SU-DHL-6 (cell line): ENCODE results near the gene ELFN2.
A peak's percentile ranks its signal among the peaks of the same experiment; 100 is the strongest.

Source experiments
- H2AFZ ChIP-seq: fragments of 200-600 bp; sonication (generic); 2 replicates; pipeline ENCODE4 v1.6.1; 2014; ENCODE audit warnings: low read depth, mild to moderate bottlenecking, moderate library complexity, mixed read lengths, antibody characterized with exemption, low read length; ENCODE audit not compliant: severe bottlenecking
- H3F3A ChIP-seq: fragments of 200-600 bp; shearing (Covaris generic); 2 replicates; pipeline ENCODE4 v1.6.0; 2016; ENCODE audit warnings: antibody characterized with exemption, mild to moderate bottlenecking; ENCODE audit not compliant: insufficient read depth
- H3K27ac ChIP-seq: fragments of 200-600 bp; sonication (generic); 2 replicates; pipeline ENCODE4 v1.5.1; 2016; ENCODE audit warnings: low read depth, mild to moderate bottlenecking, low read length, moderate library complexity, mixed read lengths
- H3K27me3 ChIP-seq: fragments of 200-600 bp; sonication (generic), shearing (Covaris generic); 2 replicates; pipeline ENCODE4 v1.6.0; 2014; ENCODE audit warnings: mild to moderate bottlenecking, low read length
- H3K36me3 ChIP-seq: fragments of 200-600 bp; sonication (generic); 2 replicates; pipeline ENCODE4 v1.6.1; 2014; ENCODE audit warnings: mild to moderate bottlenecking, low read length, mixed read lengths
- H3K4me2 ChIP-seq: fragments of 300-600, 200-600 bp; shearing (Covaris generic), sonication (generic); 2 replicates; pipeline ENCODE4 v1.6.0; 2014; ENCODE audit warnings: low read length, low read depth, mild to moderate bottlenecking; ENCODE audit not compliant: poor library complexity, severe bottlenecking
- H3K4me3 ChIP-seq: fragments of 200-600 bp; sonication (generic); 2 replicates; pipeline ENCODE4 v1.5.1; 2014; ENCODE audit warnings: antibody characterized with exemption, low read length, mild to moderate bottlenecking, mixed read lengths; ENCODE audit not compliant: insufficient read depth, poor library complexity, severe bottlenecking
- H3K79me2 ChIP-seq: fragments of 200-600 bp; sonication (generic); 2 replicates; pipeline ENCODE4 v1.6.1; 2014; ENCODE audit warnings: mild to moderate bottlenecking, low read length, moderate library complexity; ENCODE audit not compliant: insufficient read depth
- H3K9ac ChIP-seq: fragments of 200-600 bp; sonication (generic); 2 replicates; pipeline ENCODE4 v1.7.0; 2014; ENCODE audit warnings: mild to moderate bottlenecking, low read length
- H3K9me2 ChIP-seq: fragments of 200-600 bp; sonication (generic); replicated peaks from 2 replicates; pipeline ENCODE4 v1.6.1; 2014; ENCODE audit warnings: low read length; ENCODE audit not compliant: insufficient read depth
- H3K9me3 ChIP-seq: fragments of 200-600 bp; sonication (generic); 2 replicates; pipeline ENCODE4 v1.6.1; 2014; ENCODE audit warnings: low read length, mixed read lengths; ENCODE audit not compliant: insufficient read depth
- H4K20me1 ChIP-seq: fragments of 200-600 bp; sonication (generic); 2 replicates; pipeline ENCODE4 v1.6.1; 2014; ENCODE audit warnings: low read depth, mild to moderate bottlenecking, antibody characterized with exemption, low read length, moderate library complexity, mixed read lengths
- EZH2phosphoT487 ChIP-seq: fragments of 200-600 bp; sonication (generic), shearing (Covaris generic); conservative IDR thresholded peaks from 2 replicates; pipeline ENCODE4 v1.6.1; 2018; ENCODE audit warnings: mild to moderate bottlenecking, antibody characterized with exemption, low read length, moderate library complexity, mixed read lengths
- TF ChIP-seq, protein P1 (sequence below): fragments of 200-600 bp; sonication (generic); IDR thresholded peaks from one replicate; pipeline ENCODE4 v1.5.1; 2017; ENCODE audit warnings: antibody characterized with exemption, mild to moderate bottlenecking, low read length, moderate library complexity; ENCODE audit not compliant: insufficient read depth, poor library complexity, severe bottlenecking

The ELFN2 gene

DNA sequence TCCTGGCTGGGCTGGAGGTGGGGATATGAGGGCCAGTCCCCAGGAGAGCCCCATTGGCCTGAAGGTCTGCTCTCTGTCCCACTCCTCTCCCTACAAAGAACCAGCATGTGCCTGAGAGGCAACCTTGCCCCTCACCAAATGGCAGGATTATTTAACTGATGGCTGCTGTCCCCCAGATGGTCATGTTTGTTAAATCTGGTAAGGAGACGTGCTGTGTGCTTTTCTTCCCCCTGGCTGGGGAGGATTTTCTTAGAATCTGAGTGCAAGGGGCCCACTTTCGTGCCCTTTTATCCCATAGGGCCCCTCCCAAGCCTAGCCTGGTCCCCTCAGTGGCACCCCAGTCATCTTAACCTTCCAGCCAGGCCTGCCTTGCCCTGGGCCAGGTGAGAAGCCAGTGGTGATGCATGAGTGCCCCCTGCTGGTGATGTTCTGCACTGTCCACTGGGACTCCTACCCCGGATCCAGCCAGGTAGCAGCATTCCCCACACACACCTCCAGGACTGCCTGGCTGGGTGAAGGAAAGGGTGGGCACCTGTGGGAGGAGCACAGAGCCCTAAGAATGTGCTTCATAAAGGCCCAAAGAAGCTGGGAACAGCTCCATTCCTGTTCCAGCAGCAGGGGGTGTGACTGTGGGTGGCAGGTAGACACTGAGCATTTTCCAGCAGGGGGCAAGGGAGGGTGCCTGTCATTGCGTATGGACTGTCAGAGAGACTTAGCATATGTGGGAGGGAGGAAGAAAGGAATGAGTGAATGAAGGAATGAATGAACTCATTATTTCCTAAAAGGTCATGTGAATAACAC lies 30.0 kb upstream of the ELFN2 start:
- Histone ChIP-seq H3F3A (no peaks in the 10 kb centered on the region), H3K79me2 (no peaks in the 10 kb centered on the region), H3K9me3 (no peaks in the 10 kb centered on the region), H3K4me3 (no peak overlapping the region), H3K27ac (no peak overlapping the region), H4K20me1 (no peaks in the 10 kb centered on the region), H2AFZ (no peak overlapping the region), H3K27me3 (no peaks in the 10 kb centered on the region), H3K9ac (no peak overlapping the region), H3K36me3 (no peaks in the 10 kb centered on the region), H3K9me2 (no peaks in the 10 kb centered on the region), H3K4me2 (no peak overlapping the region)
- TF ChIP-seq, protein P1, sequence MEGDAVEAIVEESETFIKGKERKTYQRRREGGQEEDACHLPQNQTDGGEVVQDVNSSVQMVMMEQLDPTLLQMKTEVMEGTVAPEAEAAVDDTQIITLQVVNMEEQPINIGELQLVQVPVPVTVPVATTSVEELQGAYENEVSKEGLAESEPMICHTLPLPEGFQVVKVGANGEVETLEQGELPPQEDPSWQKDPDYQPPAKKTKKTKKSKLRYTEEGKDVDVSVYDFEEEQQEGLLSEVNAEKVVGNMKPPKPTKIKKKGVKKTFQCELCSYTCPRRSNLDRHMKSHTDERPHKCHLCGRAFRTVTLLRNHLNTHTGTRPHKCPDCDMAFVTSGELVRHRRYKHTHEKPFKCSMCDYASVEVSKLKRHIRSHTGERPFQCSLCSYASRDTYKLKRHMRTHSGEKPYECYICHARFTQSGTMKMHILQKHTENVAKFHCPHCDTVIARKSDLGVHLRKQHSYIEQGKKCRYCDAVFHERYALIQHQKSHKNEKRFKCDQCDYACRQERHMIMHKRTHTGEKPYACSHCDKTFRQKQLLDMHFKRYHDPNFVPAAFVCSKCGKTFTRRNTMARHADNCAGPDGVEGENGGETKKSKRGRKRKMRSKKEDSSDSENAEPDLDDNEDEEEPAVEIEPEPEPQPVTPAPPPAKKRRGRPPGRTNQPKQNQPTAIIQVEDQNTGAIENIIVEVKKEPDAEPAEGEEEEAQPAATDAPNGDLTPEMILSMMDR = peak; percentile 94
- no peak for TF ChIP-seq EZH2phosphoT487

DNA sequence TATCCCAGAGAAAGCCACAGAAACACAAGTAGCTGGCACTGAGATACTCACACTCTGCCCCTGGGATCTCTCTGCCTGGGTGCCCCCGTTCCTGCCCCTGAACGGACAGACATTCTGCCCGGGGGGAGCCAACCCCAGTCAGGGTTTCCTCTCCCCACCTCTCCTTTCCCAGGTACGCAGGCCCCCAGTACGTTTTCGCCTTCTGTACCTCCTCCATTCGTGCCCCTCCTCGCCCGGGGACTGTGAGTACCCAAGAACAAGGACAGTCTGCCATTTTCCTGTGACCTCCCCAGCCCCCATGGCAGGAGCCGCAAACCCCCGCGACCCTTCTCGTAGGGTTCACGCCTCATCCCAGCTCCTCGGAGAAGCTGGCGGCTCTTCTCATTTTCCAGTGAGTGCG lies 29.1 kb upstream of the ELFN2 start:
- H3K9me2 ChIP-seq = no peaks in the 10 kb centered on the region
- H2AFZ ChIP-seq = no peak overlapping the region
- no peaks in the 10 kb centered on the region for H3K79me2 ChIP-seq
- TF ChIP-seq, protein P1 = no peak
- TF ChIP-seq EZH2phosphoT487 = no peak
- H3K27ac ChIP-seq = no peak overlapping the region
- no peak overlapping the region for H3K4me3 ChIP-seq
- H3K9me3 ChIP-seq = no peaks in the 10 kb centered on the region
- no peaks in the 10 kb centered on the region for H4K20me1 ChIP-seq
- H3K27me3 ChIP-seq = no peaks in the 10 kb centered on the region
- no peak overlapping the region for H3K4me2 ChIP-seq
- no peaks in the 10 kb centered on the region for H3K36me3 ChIP-seq
- no peaks in the 10 kb centered on the region for H3F3A ChIP-seq
- H3K9ac ChIP-seq = no peak overlapping the region

GRCh38 chr22:37455896-37456295 lies 28.6 kb upstream of the ELFN2 start:
- Histone ChIP-seq H3K27me3 (no peaks in the 10 kb centered on the region), H3F3A (no peaks in the 10 kb centered on the region), H3K4me2 (no peak overlapping the region), H3K9me3 (no peaks in the 10 kb centered on the region), H2AFZ (no peak overlapping the region), H3K79me2 (no peaks in the 10 kb centered on the region), H3K4me3 (no peak overlapping the region), H3K27ac (no peak overlapping the region), H4K20me1 (no peaks in the 10 kb centered on the region), H3K9ac (no peak overlapping the region), H3K36me3 (no peaks in the 10 kb centered on the region), H3K9me2 (no peaks in the 10 kb centered on the region)
- TF ChIP-seq, protein P1 = no peak
- TF ChIP-seq EZH2phosphoT487 = no peak
